ENCODE results near the gene SUPT4H1.

Gene SUPT4H1

GRCh38 chr17:58318627-58319172 is 33.3 kb downstream of the SUPT4H1 start:
- DNase-seq (ENCODE audit: low read depth in 2 of 2): no peak

- DNase-seq (ENCODE audit: low read depth in 2 of 2): no peak
Measured at GRCh38 chr17:58318065-58318481, 33.9 kb downstream of the SUPT4H1 start.

- DNase-seq (ENCODE audit: low read depth in 2 of 2): peak; percentile 66 to 76
Measured at GRCh38 chr17:58317421-58318064, 34.5 kb downstream of the SUPT4H1 start.

GRCh38 chr17:58316260-58316960 is 35.6 kb downstream of the SUPT4H1 start:
- no peak for DNase-seq (ENCODE audit: low read depth in 2 of 2)

GRCh38 chr17:58315750-58316149 is 36.3 kb downstream of the SUPT4H1 start:
- DNase-seq (ENCODE audit: low read depth in 2 of 2): no peak

GRCh38 chr17:58315281-58315711 is 36.7 kb downstream of the SUPT4H1 start:
- no peak for DNase-seq (ENCODE audit: low read depth in 2 of 2)

- DNase-seq (ENCODE audit: low read depth in 2 of 2): no peak
Measured at GRCh38 chr17:58314706-58315015, 37.3 kb downstream of the SUPT4H1 start.

- DNase-seq (ENCODE audit: low read depth in 2 of 2): no peak
Measured at GRCh38 chr17:58313815-58314705, 37.9 kb downstream of the SUPT4H1 start.

GRCh38 chr17:58312829-58313228 is 39.2 kb downstream of the SUPT4H1 start:
- DNase-seq (ENCODE audit: low read depth in 2 of 2): no peak

GRCh38 chr17:58312021-58312630 is 39.9 kb downstream of the SUPT4H1 start:
- DNase-seq (ENCODE audit: low read depth in 2 of 2): no peak

GRCh38 chr17:58311429-58311894 is 40.5 kb downstream of the SUPT4H1 start:
- DNase-seq (ENCODE audit: low read depth in 2 of 2): no peak

GRCh38 chr17:58310511-58311428 is 41.2 kb downstream of the SUPT4H1 start:
- DNase-seq (ENCODE audit: low read depth in 2 of 2): no peak

GRCh38 chr17:58309918-58310259 is 42.1 kb downstream of the SUPT4H1 start:
- no peak for DNase-seq (ENCODE audit: low read depth in 2 of 2)

GRCh38 chr17:58308985-58309917 is 42.8 kb downstream of the SUPT4H1 start:
- no peak for DNase-seq (ENCODE audit: low read depth in 2 of 2)

- DNase-seq (ENCODE audit: low read depth in 2 of 2): no peak
Measured at GRCh38 chr17:58308173-58308984, 43.6 kb downstream of the SUPT4H1 start.

GRCh38 chr17:58307468-58308172 is 44.4 kb downstream of the SUPT4H1 start:
- DNase-seq (ENCODE audit: low read depth in 2 of 2): no peak

- no peak for DNase-seq (ENCODE audit: low read depth in 2 of 2)
Measured at GRCh38 chr17:58306131-58306951, 45.7 kb downstream of the SUPT4H1 start.
